Panc1 (cell line): Measurements from ENCODE around the gene CACUL1. TPM values are rescaled to one million over a fixed set of nuclear protein-coding genes. Genes with fewer than 3 reads are reported as not detected.
A peak's percentile ranks its signal among the peaks of the same experiment; 100 is the strongest.

Experiments
- ATAC-seq: fragments of 200-7000 bp; cut with Tn5 transposase; 2 replicates; pipeline ENCODE4 v1.9.1; 2020; ENCODE audit warnings: mild to moderate bottlenecking, moderate library complexity
- BruUV-seq: library from RNA; stranded (reverse); fragments of 400-500 nt; replicated peaks from 2 replicates; lab custom pipeline; 2021; lab: Mats Ljungman, UMichigan
- CTCF ChIA-PET: fragments of 300-600 bp; sonication (Branson Sonifier 250); formaldehyde crosslinking; loops from one replicate; lab custom pipeline; 2022; ENCODE audit warnings: antibody characterized with exemption; lab: Charles Lee
- POLR2A ChIA-PET: fragments of 300-600 bp; sonication (Branson Sonifier 250); formaldehyde crosslinking; loops from one replicate; lab custom pipeline; 2022; ENCODE audit warnings: antibody characterized with exemption; lab: Charles Lee
- DNase-seq: peaks from one replicate; pipeline ENCODE4 v3.0.0-alpha.2; 2010; ENCODE audit warnings: low read depth, low spot score
- H3K27ac ChIP-seq: 2 replicates; pipeline ENCODE4 v1.5.1; 2011; ENCODE audit warnings: mild to moderate bottlenecking, low read length, inconsistent platforms
- H3K27me3 ChIP-seq: fragments of 200-500 bp; sonication (Bioruptor generic); 2 replicates; pipeline ENCODE4 v1.6.0; 2014; ENCODE audit warnings: low read length, inconsistent platforms; ENCODE audit not compliant: control insufficient read depth, insufficient read depth
- H3K36me3 ChIP-seq: fragments of 200-500 bp; sonication (Bioruptor generic); 2 replicates; pipeline ENCODE4 v1.5.1; 2014; ENCODE audit warnings: inconsistent platforms, mild to moderate bottlenecking, low read length, moderate library complexity; ENCODE audit not compliant: control insufficient read depth, insufficient read depth
- H3K4me1 ChIP-seq: 2 replicates; pipeline ENCODE4 v1.5.1; 2011; ENCODE audit warnings: inconsistent platforms, mild to moderate bottlenecking, low read length, moderate library complexity; ENCODE audit not compliant: control insufficient read depth, insufficient read depth
- H3K4me3 ChIP-seq, 2 experiments: 2 replicates each; pipeline ENCODE4 v1.5.1; 2011 to 2012; ENCODE audit warnings: low read depth in 2 of 2, low read length in 2 of 2, mild to moderate bottlenecking in 2 of 2, inconsistent platforms in 1 of 2, moderate library complexity in 1 of 2
- H3K9me3 ChIP-seq: fragments of 200-500 bp; sonication (Bioruptor generic); 2 replicates; pipeline ENCODE4 v1.5.1; 2014; ENCODE audit warnings: low read depth, mild to moderate bottlenecking, inconsistent platforms, low read length, moderate library complexity; ENCODE audit not compliant: control insufficient read depth, insufficient read depth
- CTCF ChIP-seq: fragments of 450-650 bp; IDR thresholded peaks from 2 replicates; pipeline ENCODE4 v1.5.1; 2017; ENCODE audit warnings: mild to moderate bottlenecking
- POLR2AphosphoS5 ChIP-seq: IDR thresholded peaks from 2 replicates; pipeline ENCODE4 v1.6.1; 2012; ENCODE audit warnings: mild to moderate bottlenecking, low read depth, low read length, moderate library complexity
- SIN3A ChIP-seq: IDR thresholded peaks from 2 replicates; pipeline ENCODE4 v1.6.1; 2012; ENCODE audit warnings: low read depth, mild to moderate bottlenecking, low read length, moderate library complexity, borderline replicate concordance; ENCODE audit not compliant: insufficient read depth
- TCF7L2 ChIP-seq: IDR thresholded peaks from 2 replicates; pipeline ENCODE4 v1.6.1; 2011; ENCODE audit warnings: mild to moderate bottlenecking, low read depth, low read length, inconsistent platforms
- in situ Hi-C: cut with HindIII; loops from 2 replicates; pipeline ENCODE4 v1.10.0; 2016; ENCODE audit warnings: low sequenced_read_pairs, low pct_unique_long_range_greater_than_20kb
- intact Hi-C: fragments of 100-400 bp; cut with micrococcal nuclease; formaldehyde crosslinking; loops from one replicate; pipeline ENCODE4 v1.10.0; 2022; ENCODE audit not compliant: unreplicated experiment
- total RNA-seq: library from RNA; stranded (reverse); gene quantifications from one replicate; pipeline ENCODE4 v1.2.1, GENCODE V29; 2021; ENCODE audit not compliant: unreplicated experiment
- TF ChIP-seq, protein P1 (sequence below), 2 experiments: IDR thresholded peaks; 2 replicates each; pipeline ENCODE4 v1.6.1; 2011 to 2012; ENCODE audit warnings: low read depth in 2 of 2, control low read depth in 1 of 2, low read length in 1 of 2, mild to moderate bottlenecking in 1 of 2, moderate library complexity in 1 of 2; ENCODE audit not compliant: insufficient read depth in 1 of 2

The CACUL1 gene
- total RNA-seq, 1 experiment from 2014 or later, result 44.1 TPM

GRCh38 chr10:118753331-118754228, 1.2 kb downstream of the CACUL1 start:
- no TSS peak for BruUV-seq
- ATAC-seq (peak; percentile 5; the same call in 1 of the 2 replicates), DNase-seq (no peak)
- Histone ChIP-seq H3K9me3 (no peaks in the 10 kb centered on the region), H3K36me3 (peaks cover 3% of the 10 kb centered on the region; the same call in 1 of the 2 replicates), H3K27me3 (no peaks in the 10 kb centered on the region), H3K27ac (peak overlapping the region; percentile 73), H3K4me1 (peaks cover 15% of the 10 kb centered on the region), H3K4me3 (peak overlapping the region; percentile 88)
- no peak for TF ChIP-seq POLR2AphosphoS5
- TF ChIP-seq, protein P1, sequence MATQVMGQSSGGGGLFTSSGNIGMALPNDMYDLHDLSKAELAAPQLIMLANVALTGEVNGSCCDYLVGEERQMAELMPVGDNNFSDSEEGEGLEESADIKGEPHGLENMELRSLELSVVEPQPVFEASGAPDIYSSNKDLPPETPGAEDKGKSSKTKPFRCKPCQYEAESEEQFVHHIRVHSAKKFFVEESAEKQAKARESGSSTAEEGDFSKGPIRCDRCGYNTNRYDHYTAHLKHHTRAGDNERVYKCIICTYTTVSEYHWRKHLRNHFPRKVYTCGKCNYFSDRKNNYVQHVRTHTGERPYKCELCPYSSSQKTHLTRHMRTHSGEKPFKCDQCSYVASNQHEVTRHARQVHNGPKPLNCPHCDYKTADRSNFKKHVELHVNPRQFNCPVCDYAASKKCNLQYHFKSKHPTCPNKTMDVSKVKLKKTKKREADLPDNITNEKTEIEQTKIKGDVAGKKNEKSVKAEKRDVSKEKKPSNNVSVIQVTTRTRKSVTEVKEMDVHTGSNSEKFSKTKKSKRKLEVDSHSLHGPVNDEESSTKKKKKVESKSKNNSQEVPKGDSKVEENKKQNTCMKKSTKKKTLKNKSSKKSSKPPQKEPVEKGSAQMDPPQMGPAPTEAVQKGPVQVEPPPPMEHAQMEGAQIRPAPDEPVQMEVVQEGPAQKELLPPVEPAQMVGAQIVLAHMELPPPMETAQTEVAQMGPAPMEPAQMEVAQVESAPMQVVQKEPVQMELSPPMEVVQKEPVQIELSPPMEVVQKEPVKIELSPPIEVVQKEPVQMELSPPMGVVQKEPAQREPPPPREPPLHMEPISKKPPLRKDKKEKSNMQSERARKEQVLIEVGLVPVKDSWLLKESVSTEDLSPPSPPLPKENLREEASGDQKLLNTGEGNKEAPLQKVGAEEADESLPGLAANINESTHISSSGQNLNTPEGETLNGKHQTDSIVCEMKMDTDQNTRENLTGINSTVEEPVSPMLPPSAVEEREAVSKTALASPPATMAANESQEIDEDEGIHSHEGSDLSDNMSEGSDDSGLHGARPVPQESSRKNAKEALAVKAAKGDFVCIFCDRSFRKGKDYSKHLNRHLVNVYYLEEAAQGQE (IDR thresholded peaks at IDR 0.05; ENCODE audit: insufficient read depth in 1 of 2, low read depth in 2 of 2, low read length in 1 of 2), result no peak
- no peak for TF ChIP-seq SIN3A
- TF ChIP-seq TCF7L2, result no peak
- no peak for TF ChIP-seq CTCF
- intact Hi-C loops (no loop called here), in situ Hi-C loops (no loop called here)
- ChIA-PET CTCF (no interaction called here), POLR2A (interaction anchor here (1.2 kb wide), 1 partner anchor 13 kb away, joined by 4 read pairs; no protein-coding TSS in a partner anchor)

DNA sequence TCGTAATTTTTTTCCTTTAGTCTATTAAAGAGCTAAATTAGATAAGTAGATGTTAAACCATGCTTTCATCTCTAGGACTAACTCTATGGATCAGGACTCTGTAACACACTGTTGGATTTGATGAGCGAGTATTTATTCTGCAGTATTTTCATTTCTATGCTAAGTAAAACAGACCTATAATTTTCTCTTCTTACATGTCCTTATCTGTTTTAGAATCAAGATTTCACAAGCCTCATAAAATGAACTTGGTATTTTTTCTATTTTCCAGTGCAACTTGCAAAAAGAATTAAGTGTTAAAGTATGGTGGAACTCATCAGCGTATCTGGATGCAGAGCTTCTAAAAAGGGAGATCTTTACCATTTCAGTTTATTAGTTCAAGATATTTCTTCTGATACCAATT, 2.4 kb downstream of the CACUL1 start:
- peak overlapping the region in 1 of 2 experiments; percentile 88; a peak in 2 of 4 replicates for H3K4me3 ChIP-seq
- no peaks in the 10 kb centered on the region for H3K9me3 ChIP-seq
- ATAC-seq (no peak), DNase-seq (no peak)
- H3K4me1 ChIP-seq, result peaks cover 15% of the 10 kb centered on the region
- TSS peak; percentile 55 for BruUV-seq
- TF ChIP-seq POLR2AphosphoS5 (no peak), TCF7L2 (no peak), SIN3A (no peak), CTCF (no peak)
- TF ChIP-seq, protein P1 (IDR thresholded peaks at IDR 0.05; ENCODE audit: insufficient read depth in 1 of 2, low read depth in 2 of 2, low read length in 1 of 2), result no peak
- POLR2A ChIA-PET, result no interaction called here
- peaks cover 3% of the 10 kb centered on the region; the same call in 1 of the 2 replicates for H3K36me3 ChIP-seq
- no peaks in the 10 kb centered on the region for H3K27me3 ChIP-seq
- H3K27ac ChIP-seq, result peak overlapping the region; percentile 49; the same call in 1 of the 2 replicates
- in situ Hi-C loops, result no loop called here
- intact Hi-C loops, result no loop called here
- CTCF ChIA-PET, result no interaction called here
